Measurements from ENCODE around the gene COL2A1.
A peak's percentile ranks its signal among the peaks of the same experiment; 100 is the strongest.

The COL2A1 gene

DNA sequence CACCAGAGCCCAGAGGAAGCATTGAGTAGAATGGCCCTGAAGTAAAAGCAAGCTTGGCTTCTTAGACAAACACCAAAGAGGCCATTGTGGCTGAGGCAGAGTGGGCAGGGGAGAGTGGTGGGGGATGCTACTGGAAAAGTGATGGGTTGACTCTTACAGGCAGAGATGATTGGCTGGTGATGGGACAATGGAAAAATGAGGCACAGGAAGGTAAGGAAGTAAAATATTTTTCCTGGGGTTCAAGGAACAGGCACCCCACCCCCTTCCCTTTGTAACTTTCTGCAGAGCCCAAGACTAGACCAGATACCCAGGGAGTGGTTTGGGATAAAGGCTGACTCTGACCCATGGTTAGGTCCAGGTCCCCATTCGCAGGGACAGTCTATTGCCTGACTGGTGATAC is 34.9 kb upstream of the COL2A1 start (continued):
- TF ChIP-seq ZNF202 (tag by site-specific recombination; IDR thresholded peaks at IDR 0.05; ENCODE audit: borderline replicate concordance), result no peak
- no peak for TF ChIP-seq ZNF423 (tag by site-specific recombination; IDR thresholded peaks at IDR 0.05)
- no peak for TF ChIP-seq ZNF221 (tag by site-specific recombination; IDR thresholded peaks at IDR 0.05; ENCODE audit: borderline replicate concordance)
- no peak for TF ChIP-seq ZNF549 (tag by site-specific recombination; IDR thresholded peaks at IDR 0.05)

- TF ChIP-seq SETDB1 (IDR thresholded peaks at IDR 0.05; ENCODE audit: insufficient read length, low read length) (no peak), PRDM1 (tag by site-specific recombination; IDR thresholded peaks at IDR 0.05) (peak; percentile 24; the same call in 1 of the 2 replicates), ZSCAN23 (tag by site-specific recombination; IDR thresholded peaks at IDR 0.05) (no peak), ZNF174 (tag by site-specific recombination; IDR thresholded peaks at IDR 0.05) (no peak), KLF16 (tag by site-specific recombination; IDR thresholded peaks at IDR 0.05) (no peak)
- no peak overlapping the region for H3K27ac ChIP-seq (ENCODE audit: extremely low read depth, low read depth, low read length)
- ChIA-PET CTCF (no interaction called here), POLR2A (no interaction called here)
- H3K36me3 ChIP-seq (ENCODE audit: control insufficient read depth in 2 of 2, insufficient read depth in 1 of 2, low read length in 2 of 2), result peaks cover 0 to 9% of the 10 kb centered on the region in 2 experiments; a peak in 1 of 3 replicates
- H3K9me3 ChIP-seq (ENCODE audit: control insufficient read depth, insufficient read depth, low read depth, low read length), result no peaks in the 10 kb centered on the region
- no peaks in the 10 kb centered on the region for H3K4me1 ChIP-seq (ENCODE audit: control insufficient read depth, insufficient read depth, low read length)
- H3K4me3 ChIP-seq (ENCODE audit: low read depth, low read length), result no peak overlapping the region
Measured at GRCh38 chr12:48038085-48038484, 33.8 kb upstream of the COL2A1 start.

DNA sequence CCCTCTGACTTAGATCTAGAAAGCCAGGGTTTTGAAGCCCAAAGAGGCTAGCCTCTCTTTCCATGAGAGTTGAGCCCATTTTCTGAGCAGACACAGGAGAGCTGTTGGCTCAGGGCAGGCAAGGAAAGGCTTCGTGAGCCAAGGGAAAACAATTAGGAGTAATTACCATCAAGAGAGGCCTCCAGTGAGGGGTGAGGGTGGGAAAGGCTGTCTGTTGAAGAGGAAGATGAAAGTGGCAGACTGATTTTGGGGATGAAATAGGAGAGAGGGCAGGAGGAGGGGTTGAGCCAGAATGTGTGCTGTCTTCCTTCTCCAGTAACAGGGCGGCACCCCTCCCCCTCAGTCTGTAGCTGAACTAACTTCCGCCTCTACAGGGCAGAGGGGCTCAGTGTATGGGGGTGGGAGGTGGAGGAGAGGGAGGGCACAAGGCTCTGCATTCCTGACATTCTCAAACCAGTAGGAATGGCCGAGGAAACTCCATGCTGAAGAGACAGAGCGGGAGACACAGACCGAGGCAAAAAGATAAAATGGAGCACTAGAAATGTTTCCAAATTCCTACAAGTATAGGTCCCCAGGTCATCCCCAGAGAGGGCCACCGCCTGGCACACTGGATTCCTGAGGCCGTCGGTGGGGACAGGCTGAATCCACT is 33.1 kb upstream of the COL2A1 start:
- POLR2A ChIA-PET, result no interaction called here
- no peaks in the 10 kb centered on the region for H3K9me3 ChIP-seq (ENCODE audit: control insufficient read depth, insufficient read depth, low read depth, low read length)
- no peak overlapping the region for H3K4me3 ChIP-seq (ENCODE audit: low read depth, low read length)
- CTCF ChIA-PET, result no interaction called here
- H3K36me3 ChIP-seq (ENCODE audit: control insufficient read depth in 2 of 2, insufficient read depth in 1 of 2, low read length in 2 of 2), result peaks cover 0 to 2% of the 10 kb centered on the region in 2 experiments; a peak in 1 of 3 replicates
- no peaks in the 10 kb centered on the region for H3K4me1 ChIP-seq (ENCODE audit: control insufficient read depth, insufficient read depth, low read length)
- no peak overlapping the region for H3K27ac ChIP-seq (ENCODE audit: extremely low read depth, low read depth, low read length)
- TF ChIP-seq ZFHX2 (tag by site-specific recombination; conservative IDR thresholded peaks at IDR 0.05), result peak; percentile 71
- no peak for TF ChIP-seq ZNF600 (tag by site-specific recombination; IDR thresholded peaks at IDR 0.05)
- no peak for TF ChIP-seq ZNF146 (tag by site-specific recombination; IDR thresholded peaks at IDR 0.05)
- peak; percentile 76 for TF ChIP-seq EGR2 (tag by site-specific recombination; IDR thresholded peaks at IDR 0.05; ENCODE audit: low read depth)

GRCh38 chr12:48036818-48037217 is 32.5 kb upstream of the COL2A1 start:
- H3K36me3 ChIP-seq (ENCODE audit: control insufficient read depth in 2 of 2, insufficient read depth in 1 of 2, low read length in 2 of 2), result no peaks in the 10 kb centered on the region
- ChIA-PET POLR2A (interaction anchor here (1.2 kb wide), 1 partner anchor 20 kb away, joined by 3 read pairs; no protein-coding TSS in a partner anchor), CTCF (no interaction called here)
- H3K4me3 ChIP-seq (ENCODE audit: low read depth, low read length), result no peak overlapping the region
- no peak for TF ChIP-seq ZNF423 (tag by site-specific recombination; IDR thresholded peaks at IDR 0.05)
- TF ChIP-seq ZNF510 (tag by site-specific recombination; IDR thresholded peaks at IDR 0.05; ENCODE audit: insufficient replicate concordance), result no peak
- TF ChIP-seq ZNF610 (tag by site-specific recombination; IDR thresholded peaks at IDR 0.05; ENCODE audit: borderline replicate concordance), result no peak
- TF ChIP-seq ZNF747 (tag by site-specific recombination; IDR thresholded peaks at IDR 0.05), result no peak
- no peak for TF ChIP-seq ZSCAN30 (tag by site-specific recombination; IDR thresholded peaks at IDR 0.05)
- H3K4me1 ChIP-seq (ENCODE audit: control insufficient read depth, insufficient read depth, low read length), result no peaks in the 10 kb centered on the region
- H3K27ac ChIP-seq (ENCODE audit: extremely low read depth, low read depth, low read length), result no peak overlapping the region
- H3K9me3 ChIP-seq (ENCODE audit: control insufficient read depth, insufficient read depth, low read depth, low read length), result no peaks in the 10 kb centered on the region

Measured in HEK293 (cell line).